Mucosa of rectum (tissue), 2 donors: Measurements from ENCODE around the gene NPC2.

Experiments used
- H3K27ac ChIP-seq, 2 donors: one replicate each; pipeline ENCODE4 v1.7.0; 2013; ENCODE audit warnings: inconsistent platforms in 2 of 2, low read depth in 2 of 2, low read length in 2 of 2
- H3K27me3 ChIP-seq, 2 donors: one replicate each; pipeline ENCODE4 v1.7.0; 2013; ENCODE audit warnings: low read length in 2 of 2; ENCODE audit not compliant: control insufficient read depth in 2 of 2, insufficient read depth in 2 of 2
- H3K36me3 ChIP-seq, 2 donors: one replicate each; pipeline ENCODE4 v1.7.0; 2013; ENCODE audit warnings: low read length in 2 of 2; ENCODE audit not compliant: control insufficient read depth in 2 of 2, insufficient read depth in 2 of 2
- H3K4me1 ChIP-seq, 2 donors: one replicate each; pipeline ENCODE4 v1.7.0; 2013; ENCODE audit warnings: low read length in 2 of 2, mild to moderate bottlenecking in 1 of 2; ENCODE audit not compliant: control insufficient read depth in 2 of 2, insufficient read depth in 2 of 2
- H3K4me3 ChIP-seq, 2 donors: one replicate each; pipeline ENCODE4 v1.7.0; 2013; ENCODE audit warnings: low read length in 2 of 2
- H3K9ac ChIP-seq, 2 donors: one replicate each; pipeline ENCODE4 v1.7.0; 2013; ENCODE audit warnings: low read length in 2 of 2, low read depth in 1 of 2, mild to moderate bottlenecking in 1 of 2
- H3K9me3 ChIP-seq, 2 donors: one replicate each; pipeline ENCODE4 v1.7.0; 2013; ENCODE audit warnings: low read length in 2 of 2; ENCODE audit not compliant: control insufficient read depth in 2 of 2
- donor health status: healthy.
- donor health status: Normal muscosa, but diverticular disease.

NPC2 gene

DNA sequence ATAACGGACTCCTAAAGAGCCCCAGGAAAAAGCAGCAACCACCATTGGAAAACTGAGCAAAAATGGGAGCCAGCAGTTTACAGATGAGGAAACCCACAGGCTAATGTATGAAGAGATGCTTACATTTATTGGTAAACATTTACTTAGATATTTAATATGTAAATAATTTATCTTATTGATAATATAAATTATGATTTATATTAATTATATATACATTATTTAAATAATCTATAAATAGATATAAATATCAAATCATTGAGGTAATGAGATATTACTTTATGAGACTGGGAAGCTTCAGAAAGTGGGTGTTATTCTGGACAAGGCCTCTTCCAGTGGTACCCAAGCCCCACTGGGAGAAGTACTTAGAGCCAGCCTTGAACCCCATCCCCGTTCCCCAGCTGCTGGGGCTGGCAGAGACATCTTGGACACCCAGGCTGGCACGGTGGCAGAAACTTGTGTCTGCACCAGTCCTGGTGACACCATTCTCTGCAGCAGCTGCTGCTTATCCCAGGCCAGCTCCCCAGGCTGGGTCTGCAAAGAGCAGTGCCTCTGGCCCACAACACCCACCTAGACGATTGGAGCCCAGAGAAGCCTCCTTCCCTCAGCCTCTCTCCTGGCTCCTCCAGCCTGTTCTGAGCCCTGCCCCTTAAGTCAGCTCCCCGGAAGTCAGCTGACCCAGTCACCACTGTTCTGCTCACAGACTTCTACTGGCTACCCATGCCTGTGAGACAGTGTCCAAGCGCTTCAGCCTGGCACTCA, 26.4 kb upstream of the NPC2 start:
- Histone ChIP-seq H3K27ac (no peak overlapping the region), H3K9me3 (no peaks in the 10 kb centered on the region), H3K4me1 (no peaks in the 10 kb centered on the region), H3K9ac (no peak overlapping the region), H3K27me3 (peaks cover 0 to 2% of the 10 kb centered on the region in 2 donors), H3K36me3 (no peaks in the 10 kb centered on the region), H3K4me3 (no peak overlapping the region)

DNA sequence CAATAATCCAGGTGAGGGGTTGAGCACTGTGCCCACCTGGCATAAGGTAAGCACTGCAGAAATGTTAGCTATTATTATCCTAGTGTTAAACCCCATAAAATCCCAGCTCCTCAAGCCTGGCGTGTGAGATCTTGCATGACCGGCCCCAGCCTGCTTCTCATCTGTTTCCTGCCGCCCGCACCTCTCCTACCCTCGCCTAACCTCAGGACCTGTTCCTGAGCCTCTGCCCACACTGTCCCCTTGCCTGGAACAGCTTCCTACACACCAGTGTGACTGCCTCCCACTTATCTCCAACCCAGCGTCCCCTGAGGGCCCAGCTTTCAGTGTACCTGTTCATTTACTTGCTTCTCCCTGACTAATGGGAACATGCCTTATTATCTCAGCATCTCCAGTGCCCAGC, 25.1 kb upstream of the NPC2 start:
- Histone ChIP-seq H3K36me3 (no peaks in the 10 kb centered on the region), H3K4me3 (no peak overlapping the region), H3K27me3 (peaks cover 0 to 2% of the 10 kb centered on the region in 2 donors), H3K4me1 (no peaks in the 10 kb centered on the region), H3K27ac (no peak overlapping the region), H3K9me3 (no peaks in the 10 kb centered on the region), H3K9ac (no peak overlapping the region)

DNA sequence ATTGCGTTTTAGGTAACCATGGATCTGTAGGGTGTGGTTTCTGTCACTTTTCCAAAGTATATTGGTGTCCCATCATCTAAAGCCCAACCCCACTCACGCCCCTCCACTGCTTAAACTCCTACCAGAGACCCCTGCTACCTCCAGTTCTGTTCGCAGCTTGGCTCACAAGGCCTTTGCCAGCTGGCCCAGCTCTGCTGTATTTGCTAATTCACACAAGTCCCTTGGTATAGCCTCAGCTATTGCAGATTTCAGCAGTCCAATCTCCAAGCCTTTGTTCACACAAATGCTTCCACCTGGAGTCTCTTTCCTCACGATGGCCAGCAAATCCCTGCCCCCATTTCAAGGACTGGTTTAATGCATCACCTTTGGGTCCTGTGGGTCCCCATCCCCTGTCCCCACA, 24.6 kb upstream of the NPC2 start:
- no peaks in the 10 kb centered on the region for H3K9me3 ChIP-seq
- no peak overlapping the region for H3K4me3 ChIP-seq
- H3K4me1 ChIP-seq, result no peaks in the 10 kb centered on the region
- no peaks in the 10 kb centered on the region for H3K36me3 ChIP-seq
- peaks cover 0 to 2% of the 10 kb centered on the region in 2 donors for H3K27me3 ChIP-seq
- no peak overlapping the region for H3K27ac ChIP-seq
- no peak overlapping the region for H3K9ac ChIP-seq

DNA sequence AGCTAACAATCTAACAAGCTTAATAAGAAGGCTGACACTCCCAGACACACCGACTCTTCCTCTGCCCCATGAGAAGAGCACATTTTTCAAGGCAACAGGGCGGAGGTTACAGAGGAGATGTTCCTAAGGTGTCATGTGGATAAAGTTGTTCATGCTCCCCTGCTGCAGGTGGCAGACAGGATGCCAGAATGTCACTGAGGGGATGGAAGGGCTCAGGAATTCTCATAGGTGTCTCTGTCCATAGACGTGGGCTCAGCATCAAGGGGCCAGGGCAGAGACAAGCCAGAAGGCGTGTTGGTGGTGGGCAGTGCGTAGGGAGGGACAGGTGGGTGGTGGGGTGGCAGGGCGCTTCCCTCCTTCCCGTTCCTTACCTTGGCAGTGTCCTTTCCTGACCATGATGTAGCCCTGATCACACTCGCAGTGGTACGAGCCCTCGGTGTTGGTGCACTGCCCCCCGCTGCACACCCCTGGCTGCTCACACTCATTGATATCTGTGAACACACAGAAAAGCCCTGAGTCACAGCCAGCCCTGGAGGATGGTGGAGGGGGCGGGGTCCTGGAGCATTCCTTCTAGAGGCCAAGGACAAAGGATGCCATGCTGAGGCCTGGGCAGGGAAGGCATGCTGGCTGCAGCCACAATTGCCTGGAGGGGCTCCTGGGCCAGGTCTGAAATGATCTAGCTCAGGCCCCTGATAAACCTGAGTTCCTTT, 23.5 kb upstream of the NPC2 start:
- Histone ChIP-seq H3K36me3 (no peaks in the 10 kb centered on the region), H3K27ac (no peak overlapping the region), H3K27me3 (no peaks in the 10 kb centered on the region), H3K9ac (no peak overlapping the region), H3K9me3 (no peaks in the 10 kb centered on the region), H3K4me3 (no peak overlapping the region), H3K4me1 (no peaks in the 10 kb centered on the region)

DNA sequence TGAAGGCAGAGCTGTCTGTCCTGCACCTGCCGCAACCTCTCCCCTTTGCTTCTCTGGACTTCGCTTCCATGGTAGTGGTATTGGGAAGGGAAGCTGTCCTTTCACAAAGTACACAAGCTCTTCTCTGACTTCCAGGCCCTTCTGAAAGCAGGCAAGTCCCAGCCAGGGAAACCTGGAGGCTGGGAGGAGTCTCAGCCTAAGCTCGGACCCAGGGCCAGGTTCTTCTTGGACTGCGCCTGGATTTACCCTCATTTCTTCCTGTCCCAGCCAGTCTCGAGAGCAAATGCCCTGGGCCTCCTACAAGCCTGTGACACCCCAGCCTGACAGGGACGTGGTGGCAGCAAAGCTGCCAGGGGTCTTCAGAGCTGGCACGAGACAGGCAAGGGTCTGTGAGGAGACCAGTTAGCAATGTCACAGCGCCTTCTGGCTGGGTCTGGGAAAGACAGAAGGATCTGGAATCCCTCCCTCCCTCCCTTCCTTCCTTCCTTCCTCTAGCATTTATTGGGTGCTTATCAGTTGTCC, 22.8 kb upstream of the NPC2 start:
- Histone ChIP-seq H3K4me1 (no peaks in the 10 kb centered on the region), H3K36me3 (no peaks in the 10 kb centered on the region), H3K9me3 (no peaks in the 10 kb centered on the region), H3K9ac (no peak overlapping the region), H3K4me3 (no peak overlapping the region), H3K27me3 (no peaks in the 10 kb centered on the region), H3K27ac (no peak overlapping the region)

DNA sequence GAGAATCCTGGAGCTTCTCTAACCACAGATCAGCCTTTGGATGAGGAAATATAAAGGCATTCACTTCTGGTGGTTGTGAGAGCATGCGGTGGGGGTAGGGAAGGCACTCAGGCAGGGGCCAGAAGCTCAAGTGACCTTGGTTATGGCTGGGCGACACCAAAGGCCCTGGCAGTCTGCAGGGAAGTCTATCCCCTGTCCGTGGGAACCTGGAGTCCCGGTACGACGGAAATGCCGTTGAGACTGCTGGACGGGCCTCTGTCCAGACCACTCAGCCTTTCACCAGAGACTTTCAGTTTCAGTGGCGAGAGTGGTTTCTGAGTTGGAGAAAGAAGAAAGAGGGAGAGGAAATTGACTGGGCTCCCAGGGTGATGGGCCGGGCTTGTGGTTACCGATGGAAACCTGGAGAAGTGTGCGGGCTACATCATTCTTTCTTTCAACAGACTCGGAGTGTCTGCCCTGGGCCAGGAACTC, 21.4 kb upstream of the NPC2 start:
- H3K36me3 ChIP-seq, result no peaks in the 10 kb centered on the region
- no peaks in the 10 kb centered on the region for H3K4me1 ChIP-seq
- no peak overlapping the region for H3K4me3 ChIP-seq
- H3K9ac ChIP-seq, result no peak overlapping the region
- no peaks in the 10 kb centered on the region for H3K27me3 ChIP-seq
- no peak overlapping the region for H3K27ac ChIP-seq
- no peaks in the 10 kb centered on the region for H3K9me3 ChIP-seq

DNA sequence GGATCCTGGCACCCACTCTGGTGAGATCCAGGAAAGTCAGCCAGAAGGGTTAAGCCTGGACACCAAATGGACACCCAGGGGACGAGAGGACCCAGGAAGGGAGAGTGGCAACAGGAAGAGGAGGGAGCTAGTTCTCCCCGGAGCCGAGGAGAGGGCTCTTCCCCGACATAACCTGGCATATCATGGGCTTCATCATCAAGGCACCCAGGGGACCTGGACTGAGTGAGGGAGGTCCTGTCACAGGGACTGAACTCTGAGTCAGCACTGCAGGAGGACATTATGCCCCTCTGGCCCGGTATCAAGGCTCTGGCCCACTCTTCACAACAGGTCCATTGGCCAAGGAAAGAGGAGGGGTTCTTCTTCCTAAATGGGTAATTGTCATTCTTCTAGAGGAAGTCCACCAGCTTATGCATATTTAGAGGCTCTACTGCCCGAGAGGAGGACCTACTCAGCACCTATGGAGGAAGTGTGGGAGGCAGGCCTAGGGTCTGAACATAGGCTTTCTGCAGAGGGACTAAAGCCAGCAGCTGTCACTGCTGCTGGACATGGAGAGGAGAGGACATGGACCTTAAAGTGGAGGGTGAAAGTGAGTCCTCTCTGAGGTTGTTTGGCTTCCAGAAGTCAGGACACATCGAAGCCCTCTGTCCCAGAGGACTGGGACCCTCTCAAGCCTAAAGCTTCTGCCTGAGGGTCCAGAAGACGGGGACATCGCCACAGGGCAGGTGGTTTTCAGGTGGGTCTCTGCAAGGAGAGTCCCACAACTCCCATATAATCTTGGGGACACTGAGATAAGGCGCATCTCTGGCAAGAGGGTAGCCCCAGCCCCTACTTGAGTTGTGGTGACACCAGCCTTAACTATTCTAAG, 19.1 kb upstream of the NPC2 start:
- Histone ChIP-seq H3K9ac (no peak overlapping the region), H3K4me1 (no peaks in the 10 kb centered on the region), H3K9me3 (no peaks in the 10 kb centered on the region), H3K27me3 (peaks cover 0 to 3% of the 10 kb centered on the region in 2 donors), H3K36me3 (no peaks in the 10 kb centered on the region), H3K27ac (no peak overlapping the region), H3K4me3 (no peak overlapping the region)

DNA sequence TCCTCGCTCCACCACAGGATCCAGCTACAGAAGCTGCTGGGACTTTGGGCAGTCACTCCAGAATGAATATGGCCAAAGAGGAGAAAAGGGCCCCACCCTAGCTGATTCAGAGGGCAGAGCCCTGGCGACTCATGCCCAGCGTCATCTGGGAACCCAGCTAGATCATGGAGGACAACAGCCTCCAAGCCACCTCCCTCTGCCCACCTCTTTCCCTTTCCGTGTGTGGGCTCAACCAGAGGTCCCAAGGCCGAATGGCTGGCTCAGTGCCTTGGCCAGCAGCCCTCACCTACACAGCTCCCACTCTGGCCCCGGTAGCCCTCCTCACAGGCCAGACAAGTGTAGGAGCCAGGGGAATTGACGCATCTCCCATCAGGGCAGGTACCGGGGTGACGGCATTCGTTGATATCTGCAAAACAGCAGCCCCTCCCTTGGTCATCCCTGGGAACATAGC, 17.9 kb upstream of the NPC2 start:
- no peaks in the 10 kb centered on the region for H3K9me3 ChIP-seq
- H3K27ac ChIP-seq, result no peak overlapping the region
- peaks cover 0 to 3% of the 10 kb centered on the region in 2 donors for H3K27me3 ChIP-seq
- no peaks in the 10 kb centered on the region for H3K4me1 ChIP-seq
- no peak overlapping the region for H3K9ac ChIP-seq
- H3K36me3 ChIP-seq, result no peaks in the 10 kb centered on the region
- no peak overlapping the region for H3K4me3 ChIP-seq

DNA sequence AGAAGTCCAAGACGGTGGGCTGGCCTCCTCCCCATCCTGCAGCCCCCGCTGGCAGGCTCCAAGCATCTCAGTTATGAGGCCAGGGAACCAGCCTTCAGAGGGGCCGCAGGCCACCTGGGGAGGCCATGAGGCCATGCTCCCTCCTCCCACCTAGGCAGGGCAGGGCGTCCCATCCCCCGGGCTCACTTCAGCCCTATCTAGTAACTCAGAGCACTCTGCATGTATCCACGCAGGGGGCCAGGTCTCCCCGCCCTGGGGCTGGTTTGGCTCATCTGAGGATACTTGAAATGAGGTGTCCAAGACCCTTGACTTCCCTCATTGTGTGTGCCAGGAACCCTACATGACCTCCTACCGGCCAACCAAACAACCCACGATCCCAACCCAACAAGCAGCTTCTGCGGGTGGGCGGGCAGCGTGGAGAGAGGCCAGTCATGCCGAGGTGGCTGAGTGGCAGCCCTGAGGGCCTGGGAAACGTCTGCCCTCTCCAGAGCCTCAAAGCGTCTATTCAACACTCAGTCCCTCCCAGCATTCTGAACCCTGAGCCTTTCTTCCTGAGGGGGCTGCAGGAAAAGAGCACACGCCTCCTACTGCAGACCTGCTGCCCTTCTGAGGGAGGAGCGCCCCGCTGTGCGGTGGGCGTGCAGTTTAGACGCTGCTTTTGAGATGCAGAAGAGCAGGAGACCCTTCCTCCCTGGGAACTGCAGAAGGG, 17.3 kb upstream of the NPC2 start:
- peaks cover 0 to 3% of the 10 kb centered on the region in 2 donors for H3K27me3 ChIP-seq
- no peaks in the 10 kb centered on the region for H3K36me3 ChIP-seq
- H3K9me3 ChIP-seq, result no peaks in the 10 kb centered on the region
- H3K27ac ChIP-seq, result no peak overlapping the region
- no peak overlapping the region for H3K4me3 ChIP-seq
- no peak overlapping the region for H3K9ac ChIP-seq
- H3K4me1 ChIP-seq, result no peaks in the 10 kb centered on the region
